GM18502 (cell line): ENCODE data around the gene STPG1.

ENCODE experiments used
- ATAC-seq: cut with Tn5 transposase; IDR thresholded peaks from one replicate; pipeline ENCODE4 v1.9.1; 2021; ENCODE audit warnings: mild to moderate bottlenecking; ENCODE audit not compliant: unreplicated experiment, poor library complexity

Gene STPG1

GRCh38 chr1:24427545-24427862 lies 13.9 kb upstream of the STPG1 start:
- ATAC-seq, result no peak

DNA sequence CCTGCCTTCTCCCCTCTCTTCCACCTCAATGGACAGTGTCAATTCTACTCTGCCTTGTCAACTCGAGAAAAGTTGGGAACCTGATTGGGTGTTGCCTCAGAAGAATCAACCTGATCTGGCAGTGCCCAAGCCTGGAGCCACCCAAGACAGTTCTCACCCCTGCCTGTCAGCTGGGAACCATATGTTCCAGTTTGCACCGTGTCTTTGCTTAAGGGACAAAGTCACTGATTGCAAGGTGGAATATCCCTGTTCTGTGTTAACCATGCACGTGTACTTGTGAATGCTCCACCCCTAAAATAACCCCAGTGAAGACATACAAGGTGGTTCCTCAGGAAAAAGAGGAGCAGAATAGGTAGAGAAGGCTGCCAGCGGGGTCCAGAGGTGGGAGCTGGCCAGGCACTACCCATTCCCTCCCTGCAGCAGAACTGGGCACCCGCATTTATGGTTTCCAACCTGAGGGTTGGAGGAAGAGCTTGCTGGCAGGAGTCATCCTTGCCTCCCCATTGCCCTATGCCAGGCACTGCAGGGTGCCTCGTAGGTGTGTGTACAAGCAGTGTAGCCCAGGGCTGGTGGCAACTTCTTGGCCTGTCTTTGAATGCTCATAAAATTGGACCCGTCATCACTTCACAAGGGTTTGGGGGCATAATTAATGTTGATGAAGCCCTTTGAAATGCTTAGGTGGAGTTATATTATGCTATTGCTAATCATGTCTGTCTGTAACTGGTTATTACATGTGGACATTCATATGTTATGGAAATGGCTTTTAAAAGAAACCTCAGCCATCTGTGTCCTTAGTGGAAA lies 13.4 kb upstream of the STPG1 start:
- no peak for ATAC-seq

DNA sequence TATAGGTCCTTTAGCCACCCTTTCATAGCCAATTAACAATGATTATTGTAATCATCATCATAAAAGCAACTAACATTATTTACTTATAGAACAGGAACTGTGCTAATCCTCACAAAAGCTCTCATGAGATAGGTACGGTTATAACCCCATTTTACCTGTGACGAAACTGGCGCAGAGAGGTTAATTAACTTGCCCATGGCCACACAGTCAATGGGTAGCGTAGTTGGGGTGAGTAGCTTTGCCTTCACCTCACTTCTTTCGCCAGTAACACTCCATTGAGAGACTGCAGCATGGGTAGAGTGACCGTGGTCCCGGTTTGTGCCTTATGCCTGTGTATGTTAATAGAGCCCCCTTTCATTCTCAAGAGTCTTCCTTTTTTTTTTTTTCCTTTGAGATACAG lies 12.3 kb upstream of the STPG1 start:
- no peak for ATAC-seq

DNA sequence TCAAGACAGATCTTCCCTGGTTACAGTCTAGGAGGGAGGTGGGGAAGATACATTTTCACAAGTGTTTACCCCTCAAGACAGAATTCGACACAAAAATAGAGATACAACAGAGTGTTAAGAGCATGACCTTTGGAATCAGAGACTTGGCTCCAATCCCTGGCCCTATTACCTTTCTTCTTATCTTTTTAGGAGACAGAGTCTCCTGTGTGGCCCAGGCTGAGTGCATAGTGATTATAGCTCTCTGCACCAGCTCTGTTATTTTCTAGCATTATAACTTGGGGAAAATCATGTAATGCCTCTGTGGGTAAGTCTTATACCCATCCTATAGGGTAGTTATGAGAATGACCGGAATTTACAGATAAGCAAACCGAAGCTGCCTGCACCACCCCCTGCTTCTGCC lies 11.9 kb upstream of the STPG1 start:
- no peak for ATAC-seq

GRCh38 chr1:24424990-24425389 lies 11.4 kb upstream of the STPG1 start:
- no peak for ATAC-seq

GRCh38 chr1:24424207-24424606 lies 10.6 kb upstream of the STPG1 start:
- no peak for ATAC-seq

DNA sequence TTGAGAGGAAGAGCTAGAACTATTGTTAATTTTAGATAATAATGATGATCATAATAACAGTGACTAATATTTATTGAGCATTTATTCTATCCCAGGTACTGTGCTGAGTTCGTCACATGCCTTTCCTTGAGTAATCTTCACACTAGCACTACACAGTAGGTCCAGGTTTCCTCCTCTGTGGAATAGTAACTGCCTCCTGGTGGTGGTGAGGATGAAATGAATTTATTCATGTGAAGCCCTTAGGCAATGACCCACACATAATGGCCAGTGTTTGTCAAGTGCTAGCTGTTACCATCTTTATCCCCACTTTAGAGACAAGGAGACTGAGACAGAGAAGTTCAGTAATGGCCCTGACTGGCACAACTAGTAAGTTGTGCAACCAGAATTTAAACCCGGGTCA lies 7.9 kb upstream of the STPG1 start:
- ATAC-seq, result no peak

- ATAC-seq, result no peak
Observed at GRCh38 chr1:24420547-24420946, 7.0 kb upstream of the STPG1 start.

DNA sequence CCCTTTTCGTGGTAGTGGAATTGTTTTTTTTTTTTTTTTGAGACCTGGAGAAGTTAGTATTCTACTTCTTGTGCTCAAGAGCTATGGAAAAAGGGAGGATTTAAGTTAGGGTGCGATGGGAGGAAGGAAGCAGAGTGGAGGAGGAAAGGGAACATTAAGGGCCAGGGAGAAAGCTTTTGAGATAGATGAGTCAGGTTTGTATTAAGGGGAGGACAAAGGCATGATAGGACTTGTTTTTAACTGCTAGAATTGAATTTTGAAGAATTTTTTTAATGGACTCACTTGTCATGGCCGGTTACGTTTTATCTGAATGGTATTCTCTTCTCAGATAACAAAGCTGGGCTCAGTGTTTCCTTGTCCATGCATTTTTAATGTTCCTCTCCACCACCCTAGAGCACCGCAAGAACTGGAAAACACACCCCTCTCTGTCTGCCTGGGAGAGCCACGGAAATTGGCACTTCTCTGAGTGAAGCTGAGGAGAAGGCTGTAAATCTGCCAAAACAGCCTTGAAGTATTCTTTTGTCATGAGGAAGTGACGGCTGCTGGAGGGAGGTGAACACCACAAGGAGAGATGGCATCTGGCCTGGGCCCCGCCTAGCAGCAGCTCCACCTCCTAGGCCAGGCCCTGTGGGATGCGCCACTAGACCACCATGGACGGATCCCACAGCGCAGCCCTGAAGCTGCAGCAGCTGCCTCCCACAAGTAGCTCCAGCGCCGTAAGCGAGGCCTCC lies 5.5 kb upstream of the STPG1 start:
- ATAC-seq, result no peak

GRCh38 chr1:24417681-24418080 lies 4.1 kb upstream of the STPG1 start:
- no peak for ATAC-seq

DNA sequence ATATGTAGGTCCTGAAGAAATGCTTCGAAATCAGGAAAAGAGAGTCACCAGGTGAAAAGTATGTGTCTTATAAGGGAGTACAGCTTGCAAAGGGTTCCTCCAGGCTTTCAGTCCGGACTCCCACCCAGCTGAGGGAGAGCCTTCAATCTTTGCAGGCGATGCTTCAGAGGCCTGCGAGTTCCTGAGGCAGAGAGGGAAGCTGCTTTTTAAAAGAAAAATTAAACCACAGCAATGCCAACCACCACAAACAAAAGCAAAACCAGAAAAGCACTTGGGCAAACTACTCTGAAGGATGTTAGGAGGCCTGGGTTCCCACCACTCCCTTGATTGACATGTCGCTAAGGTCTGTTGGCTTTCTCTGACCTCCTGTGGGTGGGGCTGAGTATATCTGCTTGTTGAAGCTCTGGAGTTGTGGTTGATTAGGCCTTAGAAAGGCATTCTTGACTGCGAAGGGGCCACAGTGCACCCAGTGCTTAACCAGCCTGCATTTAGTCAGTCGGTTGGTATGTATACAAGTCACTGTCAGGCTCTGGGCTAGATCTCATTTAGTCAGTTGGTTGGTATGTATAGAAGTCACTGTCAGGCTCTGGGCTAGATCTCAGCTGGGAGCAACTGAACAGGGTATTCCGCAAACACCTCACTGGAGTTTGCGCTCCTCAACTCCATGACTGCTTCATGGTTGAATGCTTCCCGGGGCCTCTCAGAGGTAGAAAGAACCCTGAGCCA lies 3.2 kb upstream of the STPG1 start:
- no peak for ATAC-seq

GRCh38 chr1:24415910-24416665 lies 2.5 kb upstream of the STPG1 start:
- ATAC-seq, result peak; percentile 9

DNA sequence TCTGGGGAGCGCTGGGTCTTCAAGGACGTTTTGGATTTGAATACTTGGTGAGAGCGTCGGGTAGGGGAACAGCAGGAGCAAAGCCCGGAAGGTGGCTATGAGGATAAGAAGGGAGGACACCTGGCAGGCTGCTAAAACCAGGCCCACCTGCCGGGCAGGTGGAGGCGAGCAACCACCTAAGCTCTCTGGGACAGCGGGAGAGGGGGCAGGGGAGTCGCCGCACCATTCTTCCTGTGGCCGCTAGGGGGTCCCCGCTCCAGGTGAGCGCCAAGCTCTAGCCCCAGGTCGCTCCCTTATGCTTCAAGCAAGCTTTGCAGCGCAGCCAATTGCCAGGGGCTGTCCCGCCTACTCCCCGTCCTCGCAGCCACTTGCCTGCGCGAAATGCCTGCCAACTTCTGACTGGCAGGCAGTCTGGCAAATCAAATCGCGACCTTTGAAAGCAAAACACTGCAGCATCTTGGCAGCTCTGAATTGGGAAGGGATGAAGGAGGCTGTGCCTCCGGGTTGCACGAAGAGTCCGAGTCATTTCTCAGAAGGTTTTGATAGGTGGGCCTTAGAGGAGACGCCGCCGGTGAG lies 1.8 kb upstream of the STPG1 start, which contains the start of gene NIPAL3:
Gene NIPAL3, plus strand, starts transcription at position 469 of the 576 bp plus-strand sequence. CDS start 3,746 bp downstream, outside the sequence.
- ATAC-seq, result peak; percentile 94

GRCh38 chr1:24414775-24415333 lies 1.3 kb upstream of the STPG1 start:
- no peak for ATAC-seq

GRCh38 chr1:24412408-24412807 lies 1.2 kb downstream of the STPG1 start:
- ATAC-seq, result no peak

- no peak for ATAC-seq
Observed at GRCh38 chr1:24411963-24412362, 1.6 kb downstream of the STPG1 start.

DNA sequence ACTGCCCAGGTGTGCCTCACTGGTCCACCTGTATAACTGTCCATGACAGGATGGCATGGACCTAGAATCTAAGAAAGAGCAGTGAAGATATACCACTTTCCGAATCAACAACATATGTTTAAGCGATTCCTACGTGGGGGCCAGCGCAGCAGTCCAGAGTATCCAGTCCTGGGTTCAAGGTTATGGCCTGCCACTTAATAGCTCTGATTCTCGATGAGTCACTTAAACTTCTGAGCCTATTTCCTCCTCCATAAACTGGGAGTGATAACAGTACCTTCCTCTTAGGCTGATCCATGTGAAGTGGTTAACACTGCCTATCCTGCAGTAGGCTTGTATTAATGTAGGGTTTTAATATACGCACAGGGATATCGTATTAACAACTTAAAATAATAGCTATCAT lies 2.8 kb downstream of the STPG1 start:
- ATAC-seq, result no peak

DNA sequence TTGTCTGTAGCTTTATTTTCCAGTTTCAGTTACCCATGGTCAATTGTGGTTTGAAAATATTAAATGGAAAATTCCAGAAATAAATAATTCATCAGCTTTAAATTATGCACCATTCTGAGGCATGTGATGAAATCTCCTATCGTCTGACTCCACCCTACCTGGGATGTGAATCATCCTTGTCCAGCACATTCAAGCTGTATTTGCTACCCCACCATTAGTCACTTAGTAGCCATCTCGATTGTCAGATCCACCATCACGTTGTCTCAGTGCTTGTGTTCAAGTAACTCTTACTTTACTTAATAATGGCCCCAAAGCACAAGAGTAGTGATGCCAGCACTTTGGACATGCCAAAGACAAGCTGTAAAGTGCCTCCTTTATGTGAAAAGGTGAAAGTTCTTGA lies 4.0 kb downstream of the STPG1 start:
- no peak for ATAC-seq

DNA sequence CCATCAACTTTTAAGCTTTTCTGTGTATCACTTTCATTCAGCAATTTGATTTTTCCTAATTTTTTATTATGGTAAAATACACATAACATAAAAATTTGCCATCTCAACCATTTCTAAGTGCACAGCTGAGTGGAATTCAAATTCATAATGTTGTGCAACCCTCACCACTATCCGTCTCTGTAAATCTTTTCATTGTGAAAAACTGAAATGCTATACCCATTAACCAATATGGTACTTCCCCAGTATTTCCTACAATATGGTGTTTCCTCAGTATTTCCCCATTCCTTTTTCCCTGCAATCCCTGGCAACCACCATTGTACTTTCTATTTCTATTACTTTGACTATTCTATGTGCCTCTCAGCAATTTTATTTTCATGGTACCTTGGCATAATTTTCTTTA lies 6.8 kb downstream of the STPG1 start:
- no peak for ATAC-seq

DNA sequence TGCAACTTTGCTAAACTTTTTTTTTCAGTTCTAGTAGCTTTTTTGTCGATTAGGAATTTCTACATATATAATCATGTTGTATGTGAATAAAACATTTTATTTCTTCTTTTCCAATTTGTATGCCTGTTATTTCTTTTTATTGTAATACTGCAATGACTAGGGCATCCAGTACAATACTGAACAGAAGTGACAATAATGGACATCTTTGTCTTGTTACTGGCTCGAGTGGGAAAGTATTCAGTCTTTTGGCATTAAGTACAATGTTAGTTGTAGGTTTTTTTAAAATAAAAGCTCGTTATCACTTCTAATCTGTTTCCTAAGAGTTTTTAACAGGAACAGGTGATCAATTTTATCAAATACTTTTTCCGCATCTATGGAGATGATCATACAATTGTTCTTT lies 9.8 kb downstream of the STPG1 start:
- ATAC-seq, result no peak
